ENCODE data around the gene NTM. TPM values are rescaled to one million over a fixed set of nuclear protein-coding genes. Genes with fewer than 3 reads are reported as not detected.

The NTM gene
- total and polyA plus RNA-seq, 2 of the 8 experiments (the other 6 are each of a cell fraction or from before 2014, with no cell fraction given): 13.4 to 20.0 TPM

GRCh38 chr11:131750692-131751091, 380.3 kb downstream of the NTM start:
- Histone ChIP-seq H4K8ac (ENCODE audit: extremely low read depth, insufficient read depth, low read length) (no peak overlapping the region), H4K5ac (ENCODE audit: insufficient read length, low read depth, low read length) (no peak overlapping the region), H3K23ac (ENCODE audit: insufficient read length) (no peak overlapping the region), H3K27me3 (replicated peaks in 1 of 4; ENCODE audit: control insufficient read depth in 3 of 4, extremely low read depth in 1 of 4, insufficient read depth in 3 of 4, low read length in 3 of 4) (no peaks in the 10 kb centered on the region), H3K79me2 (ENCODE audit: control insufficient read depth in 1 of 2, insufficient read depth in 2 of 2, low read length in 2 of 2) (no peaks in the 10 kb centered on the region), H3K4me1 (replicated peaks in 1 of 4; ENCODE audit: control insufficient read depth in 3 of 4, insufficient read depth in 4 of 4, low read length in 3 of 4) (peaks cover 0 to 2% (median 0%) of the 10 kb centered on the region in 4 experiments; a peak in 2 of 7 replicates), H2AK5ac (ENCODE audit: low read depth, low read length) (no peak overlapping the region), H2BK15ac (ENCODE audit: low read length) (no peak overlapping the region), H4K20me1 (replicated peaks in 1 of 2; ENCODE audit: control insufficient read depth in 1 of 2, insufficient read depth in 2 of 2, low read length in 2 of 2) (peaks cover 0 to 1% of the 10 kb centered on the region in 2 experiments), H3K14ac (ENCODE audit: insufficient read length) (no peak overlapping the region), H4K91ac (replicated peaks; ENCODE audit: insufficient read length, low read length) (no peak overlapping the region), H3K4ac (replicated peaks; ENCODE audit: insufficient read length, low read depth, low read length) (no peak overlapping the region), H2BK12ac (ENCODE audit: low read depth, low read length) (no peak overlapping the region), H3K9ac (replicated peaks in 1 of 4; ENCODE audit: extremely low read depth in 1 of 4, low read depth in 3 of 4, low read length in 3 of 4) (no peak overlapping the region), H3K4me2 (ENCODE audit: insufficient read depth in 1 of 2, low read depth in 2 of 2, low read length in 2 of 2) (no peak overlapping the region), H3K36me3 (ENCODE audit: control insufficient read depth in 2 of 4, insufficient read depth in 4 of 4, low read length in 3 of 4) (no peaks in the 10 kb centered on the region), H3K4me3 (ENCODE audit: extremely low read depth in 1 of 4, insufficient read depth in 2 of 4, low read depth in 3 of 4, low read length in 4 of 4) (no peak overlapping the region), H3K79me1 (ENCODE audit: low read depth, low read length) (no peaks in the 10 kb centered on the region), H3K18ac (ENCODE audit: extremely low read depth, low read length) (no peak overlapping the region; the same call in 1 of the 2 replicates), H2BK5ac (ENCODE audit: low read depth, low read length) (no peak overlapping the region), H3K27ac (ENCODE audit: low read depth, low read length) (no peak overlapping the region), H3K23me2 (ENCODE audit: low read depth, low read length) (no peaks in the 10 kb centered on the region), H2BK20ac (ENCODE audit: low read length) (no peak overlapping the region), H2BK120ac (replicated peaks; ENCODE audit: low read depth, low read length) (no peak overlapping the region), H2AFZ (ENCODE audit: low read length) (no peak overlapping the region), H3K9me3 (ENCODE audit: insufficient read depth in 2 of 2, low read depth in 1 of 2, low read length in 1 of 2) (no peaks in the 10 kb centered on the region), H3K56ac (replicated peaks; ENCODE audit: insufficient read length, low read depth, low read length) (no peak overlapping the region)
- FAIRE-seq: no peak
- no peak for DNase-seq (ENCODE audit: low read depth in 1 of 2, low spot score in 2 of 2)
- WGBS, 2 experiments (ENCODE audit: extremely low coverage in 1 of 2, insufficient coverage in 1 of 2, insufficient read length in 1 of 2, insufficient replicate concordance in 2 of 2, low coverage in 1 of 2, low lambda C conversion rate in 2 of 2, missing lambda C conversion rate in 1 of 2): 89% methylated on average over 5 of the region's 5 CpGs; no CpG with 5 or more reads in 1 of the 2 experiments
- ChIA-PET POLR2A (ENCODE audit: partially characterized antibody) (no interaction called here), CTCF (ENCODE audit: partially characterized antibody) (interaction anchor here (1.1 to 5.9 kb wide), 6 partner anchors 13 to 160 kb away, joined by 3 to 74 read pairs (median 22); no protein-coding TSS in a partner anchor)
- TF ChIP-seq SP4 (IDR thresholded peaks at IDR 0.05; ENCODE audit: low read length): no peak
- no peak for TF ChIP-seq BRCA1 (IDR thresholded peaks at IDR 0.05; ENCODE audit: low read depth, low read length)
- TF ChIP-seq SP2 (IDR thresholded peaks at IDR 0.05; ENCODE audit: low read length): no peak
- no peak for TF ChIP-seq NANOG (IDR thresholded peaks at IDR 0.05; ENCODE audit: insufficient read depth, low read depth, low read length, poor library complexity, severe bottlenecking)
- no peak for TF ChIP-seq BACH1 (IDR thresholded peaks at IDR 0.05; ENCODE audit: low read length)
- TF ChIP-seq CBX5 (IDR thresholded peaks at IDR 0.05; ENCODE audit: low read depth, low read length): no peak
- no peak for TF ChIP-seq SIN3A (conservative IDR thresholded peaks at IDR 0.05 in 1 of 2, IDR thresholded peaks at IDR 0.05 in 1 of 2; ENCODE audit: low read depth in 1 of 2, low read length in 2 of 2)
- TF ChIP-seq TBP (IDR thresholded peaks at IDR 0.05; ENCODE audit: low read depth, low read length): no peak
- TF ChIP-seq CREB1 (IDR thresholded peaks at IDR 0.05): no peak
- no peak for TF ChIP-seq HDAC6 (IDR thresholded peaks at IDR 0.05; ENCODE audit: low read depth, low read length)
- no peak for TF ChIP-seq SP1 (IDR thresholded peaks at IDR 0.05; ENCODE audit: low read depth, low read length)
- TF ChIP-seq SUZ12 (IDR thresholded peaks at IDR 0.05; ENCODE audit: low read length): no peak
- TF ChIP-seq EP300 (IDR thresholded peaks at IDR 0.05; ENCODE audit: borderline replicate concordance in 1 of 2, low read depth in 2 of 2, low read length in 2 of 2): no peak
